Measurements from ENCODE around the gene CEACAM19. TPM values are rescaled to one million over a fixed set of nuclear protein-coding genes. Genes with fewer than 3 reads are reported as not detected.

Gene CEACAM19
- total RNA-seq, 1 experiment from 2014 or later: 0.03 TPM

DNA sequence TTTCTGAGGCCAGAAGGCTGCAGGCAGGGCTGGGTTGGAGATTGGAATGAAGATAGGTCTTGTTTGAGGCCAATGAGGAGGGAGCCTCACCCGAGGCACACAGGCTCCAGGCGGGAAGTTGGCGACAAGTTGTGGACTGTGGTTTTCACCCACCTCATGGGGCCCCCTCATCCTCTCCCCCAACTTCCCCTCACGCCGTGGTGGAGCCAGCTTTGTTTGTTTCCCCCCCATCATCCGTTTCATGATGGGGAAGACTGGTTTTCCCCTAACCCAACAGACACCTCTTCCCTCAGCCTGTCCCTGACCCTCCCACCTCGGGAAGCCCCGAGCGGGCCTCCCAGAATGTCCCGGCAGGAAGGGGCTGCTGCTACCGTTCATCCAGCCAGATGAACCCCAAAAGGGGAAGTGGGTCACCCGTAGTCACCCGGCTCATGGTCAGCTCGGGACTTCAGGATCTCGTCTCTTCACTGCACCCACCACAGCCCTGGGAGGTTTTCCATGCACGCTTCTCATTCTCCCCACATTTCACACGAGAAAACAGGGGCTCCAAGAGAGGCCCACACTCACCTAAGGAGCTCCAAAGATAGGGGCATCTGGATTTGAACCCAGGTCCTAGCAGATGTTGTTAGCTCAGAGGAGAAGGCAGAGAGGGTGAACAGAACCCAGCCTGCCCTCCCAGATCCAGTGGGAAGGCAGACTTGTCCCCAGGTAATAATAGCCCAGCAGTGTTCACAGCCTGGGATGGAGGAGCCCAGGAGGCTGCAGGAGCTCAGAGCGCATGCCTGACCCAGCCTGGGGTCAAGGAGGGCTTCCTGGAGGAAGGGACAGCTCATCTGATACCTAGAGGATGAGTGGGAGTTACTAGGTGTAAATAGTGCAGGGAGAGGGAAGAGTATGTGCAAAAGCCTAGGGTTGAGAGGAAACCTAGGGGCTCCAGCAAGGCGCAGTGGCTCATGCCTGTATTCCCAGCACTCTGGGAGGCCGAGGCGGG, 51.1 kb downstream of the CEACAM19 start:
- no peak for DNase-seq (ENCODE audit: low read depth)

DNA sequence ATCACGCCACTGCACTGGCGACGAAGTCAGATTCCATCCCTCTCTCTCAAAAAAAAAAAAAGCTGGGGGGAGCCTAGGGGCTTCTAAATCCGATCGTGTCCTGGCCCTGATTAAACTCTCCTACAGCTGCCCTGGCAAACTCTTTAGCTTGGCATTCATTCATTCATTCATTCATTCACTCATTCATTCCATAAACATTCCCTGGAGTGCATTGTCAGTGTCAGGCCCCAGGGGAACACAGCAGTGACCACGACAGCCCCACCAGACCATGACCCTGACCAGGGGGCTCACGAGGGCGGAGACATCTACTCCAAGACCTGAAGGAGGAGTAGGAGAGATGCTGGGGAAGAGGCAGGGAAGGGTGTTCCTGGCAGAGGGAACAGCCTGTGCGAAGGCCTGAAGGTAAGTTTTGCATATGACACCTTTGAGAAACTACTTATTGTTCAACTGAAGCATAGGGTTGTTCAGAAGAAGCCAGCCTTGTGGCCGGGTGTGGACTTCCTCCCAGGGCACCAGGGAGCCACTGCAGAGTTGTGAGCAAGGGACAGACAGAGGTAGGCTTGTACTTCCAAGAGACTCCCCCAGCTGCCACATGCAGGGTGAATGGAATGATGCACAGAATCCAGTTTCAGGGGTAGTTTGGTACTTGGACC, 52.1 kb downstream of the CEACAM19 start:
- no peak for DNase-seq (ENCODE audit: low read depth)

DNA sequence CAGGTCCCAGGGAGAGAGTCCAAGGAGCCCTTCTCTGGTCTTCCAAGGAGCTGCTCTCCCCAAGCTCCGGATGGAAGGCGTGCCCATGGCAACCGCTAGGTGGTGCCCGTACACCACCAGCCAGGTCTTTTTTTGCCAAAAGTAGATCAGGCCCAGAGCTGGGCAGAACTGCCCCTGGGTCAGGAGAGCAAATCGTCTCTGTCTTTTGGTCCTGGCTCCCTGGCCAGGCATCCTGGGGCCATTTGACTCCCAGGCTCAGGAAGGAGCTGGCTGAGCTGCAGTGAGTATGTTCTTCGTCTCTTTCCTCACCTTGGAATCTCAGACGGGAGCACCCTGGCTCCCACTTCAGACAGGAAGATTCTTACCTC, 52.7 kb downstream of the CEACAM19 start:
- DNase-seq (ENCODE audit: low read depth): peak; percentile 81

DNA sequence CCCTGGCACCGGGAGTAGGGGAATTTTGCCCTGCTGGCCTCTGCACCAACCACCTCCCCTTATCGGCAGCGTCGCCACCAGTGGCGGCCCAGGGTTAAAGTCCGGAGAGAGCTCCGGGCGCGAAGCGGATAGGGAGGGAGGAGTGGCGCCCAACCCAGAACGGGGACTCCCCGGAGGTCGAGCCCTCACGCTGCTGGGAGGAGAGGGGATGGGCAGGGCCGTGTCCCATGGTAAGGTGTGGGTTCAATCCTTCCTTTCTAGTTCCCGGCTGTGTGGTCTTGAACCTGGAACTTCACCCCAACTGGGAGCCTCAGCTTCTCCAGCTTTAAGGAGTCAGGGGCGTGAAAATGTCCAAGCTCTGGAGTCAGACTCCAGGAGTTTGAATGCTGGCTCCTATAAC, 54.0 kb downstream of the CEACAM19 start:
- no peak for DNase-seq (ENCODE audit: low read depth)

DNA sequence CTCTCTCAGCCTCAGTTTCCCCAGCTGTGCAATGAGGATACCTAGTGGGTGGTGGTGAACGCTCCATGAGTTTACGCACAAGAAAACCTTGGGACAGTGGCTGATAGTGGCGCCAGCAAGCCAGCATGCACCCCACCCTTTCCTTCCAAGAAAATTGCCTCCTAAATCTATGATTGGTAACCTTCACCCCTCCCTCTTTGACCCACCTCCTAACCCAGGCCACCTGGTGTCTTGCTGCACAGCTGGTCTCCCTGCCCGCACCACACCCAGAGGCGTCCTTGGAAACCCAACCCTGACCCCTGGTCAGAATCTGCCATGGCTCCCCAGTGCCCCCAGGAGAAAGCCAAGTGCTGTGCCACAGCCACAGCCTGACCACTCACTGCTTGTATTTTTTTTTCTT, 54.4 kb downstream of the CEACAM19 start:
- no peak for DNase-seq (ENCODE audit: low read depth)

DNA sequence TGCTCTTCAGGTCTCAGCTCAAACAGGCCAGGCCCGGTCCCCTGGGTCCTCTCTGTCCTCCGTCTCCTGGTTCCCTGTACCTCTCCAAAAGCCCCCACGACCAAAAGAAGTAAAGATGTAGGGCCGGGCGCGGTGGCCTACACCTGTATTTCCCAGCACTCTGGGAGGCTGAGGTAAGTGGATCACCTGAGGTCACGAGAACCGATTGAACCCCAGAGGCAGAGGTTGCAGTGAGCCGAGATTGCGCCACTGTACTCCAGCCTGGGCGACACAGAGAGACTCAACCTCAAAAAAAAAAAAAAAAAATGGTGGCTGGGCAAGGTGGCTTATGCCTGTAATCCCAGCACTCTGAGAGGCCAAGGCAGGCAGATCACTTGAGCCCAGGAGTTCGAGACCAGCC, 55.2 kb downstream of the CEACAM19 start:
- DNase-seq (ENCODE audit: low read depth): no peak

DNA sequence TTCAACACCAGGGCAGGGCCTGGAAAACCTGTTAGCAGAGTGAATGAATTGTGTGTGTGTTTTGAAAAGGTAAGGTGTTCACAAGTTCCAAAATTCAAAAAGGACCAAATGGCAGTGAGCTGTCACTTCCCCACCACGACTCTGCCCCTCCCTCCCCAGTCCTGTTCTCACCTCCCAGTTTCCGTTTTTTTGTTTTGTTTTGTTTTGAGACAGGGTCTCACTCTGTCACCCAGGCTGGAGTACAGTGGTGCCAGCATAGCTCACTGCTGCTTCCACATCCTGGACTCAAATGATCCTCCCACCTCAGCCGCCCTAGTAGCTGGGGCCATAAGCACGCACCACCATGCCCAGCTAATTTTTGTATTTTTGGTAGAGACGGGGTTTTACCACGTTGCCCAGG, 56.9 kb downstream of the CEACAM19 start:
- DNase-seq (ENCODE audit: low read depth): no peak

DNA sequence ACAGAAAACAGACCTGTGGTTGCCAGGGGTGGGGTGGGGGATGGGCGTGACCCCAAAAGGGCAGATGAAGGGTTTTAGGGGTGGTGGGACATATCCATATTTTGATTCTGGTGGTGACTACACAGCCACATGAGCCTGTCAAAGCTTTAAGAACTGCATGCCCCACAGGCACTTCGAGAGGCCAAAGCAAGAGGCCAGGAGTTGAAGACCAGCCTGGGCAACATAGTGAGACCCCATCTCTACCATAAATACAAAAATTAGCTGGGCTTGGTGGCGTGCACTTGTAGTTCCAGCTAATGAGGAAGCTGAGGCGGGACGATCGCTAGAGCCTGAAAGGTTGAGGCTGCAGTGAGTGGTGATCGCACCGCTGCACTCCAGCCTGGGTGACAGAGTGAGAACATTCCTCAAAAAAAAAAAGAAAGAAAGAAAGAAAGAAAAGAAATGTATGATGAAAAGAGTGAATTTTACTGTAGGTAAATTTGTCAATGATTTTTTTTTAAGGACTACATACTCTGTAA, 58.3 kb downstream of the CEACAM19 start:
- no peak for DNase-seq (ENCODE audit: low read depth)

DNA sequence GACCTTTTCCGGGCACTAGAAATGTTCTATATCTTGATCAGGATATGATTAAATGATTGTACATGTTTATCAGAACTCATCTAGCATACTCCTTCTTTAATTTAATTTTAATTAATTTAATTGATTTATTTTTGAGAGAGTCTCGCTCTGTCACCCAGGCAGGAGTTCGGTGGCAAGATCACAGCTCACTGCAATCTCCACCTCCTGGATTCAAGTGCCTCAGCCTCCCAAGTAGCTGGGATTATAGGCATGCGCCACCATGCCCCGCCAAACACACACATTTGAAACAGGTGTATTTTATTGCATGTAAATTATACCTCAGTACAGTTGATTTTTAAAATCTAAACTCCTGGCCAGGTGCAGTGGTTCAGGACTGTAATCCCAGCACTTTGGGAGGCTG, 59.8 kb downstream of the CEACAM19 start:
- no peak for DNase-seq (ENCODE audit: low read depth)

DNA sequence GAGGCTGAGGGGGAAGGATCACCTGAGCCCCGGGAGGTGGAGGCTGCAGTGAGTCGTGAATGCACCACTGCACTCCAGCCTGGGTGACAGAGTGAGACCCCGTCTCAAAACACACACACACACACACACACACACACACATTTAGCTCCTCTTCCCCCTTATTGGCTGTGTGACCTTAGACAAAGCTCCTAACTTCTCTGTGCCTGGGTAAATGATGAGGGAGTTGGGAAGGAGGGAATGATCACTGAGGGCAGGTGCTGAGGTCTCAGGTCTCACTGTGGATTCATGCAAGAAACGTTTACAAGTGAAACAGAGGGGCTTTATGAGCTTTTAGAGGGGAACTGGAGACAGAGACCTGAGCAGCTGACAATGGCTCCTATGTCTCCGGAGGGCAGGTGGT, 60.3 kb downstream of the CEACAM19 start:
- no peak for DNase-seq (ENCODE audit: low read depth)

DNA sequence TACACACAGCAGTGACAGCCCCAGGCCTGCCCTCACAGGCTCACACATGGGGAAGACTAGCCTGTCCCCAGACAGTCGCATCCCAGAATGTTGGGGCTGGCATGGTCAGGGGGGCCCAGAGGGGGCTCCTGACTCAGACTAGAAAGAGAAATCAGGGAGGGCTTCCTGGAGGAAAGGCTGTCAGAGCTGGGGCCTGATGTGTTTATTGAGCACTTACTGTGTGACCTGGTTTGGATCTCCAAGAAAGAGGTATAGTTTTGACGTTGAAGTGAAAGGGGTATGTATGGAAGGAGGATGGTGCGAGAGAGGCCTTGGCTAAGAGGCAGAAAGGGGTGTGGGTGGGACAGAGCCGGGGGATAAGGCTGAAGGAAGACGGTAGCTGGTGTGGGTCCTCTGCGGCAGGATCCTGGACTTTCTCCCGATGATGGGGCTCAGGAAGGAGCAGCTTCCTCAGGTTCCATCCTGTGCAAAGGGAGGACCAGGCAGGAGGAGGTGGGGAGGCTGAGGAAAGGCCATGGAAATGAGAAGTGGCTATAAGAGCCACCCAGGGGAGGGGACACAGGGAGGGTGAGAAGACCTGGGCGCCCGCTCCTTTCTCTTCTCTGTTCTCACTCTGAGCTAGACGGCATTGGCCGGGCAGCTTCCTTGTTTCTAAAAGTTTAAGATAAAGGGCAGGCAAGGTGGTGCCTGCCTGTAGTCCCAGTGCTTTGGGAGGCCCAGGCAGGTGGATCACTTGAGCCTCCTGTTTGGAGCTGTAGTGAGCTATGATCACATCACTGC, 61.1 kb downstream of the CEACAM19 start:
- no peak for DNase-seq (ENCODE audit: low read depth)

Small RNA genes lying within 50 kb of the gene (small RNA-seq; reads per million reads assigned to genes)
- not detected for gene RF00285

Other genes starting within 250 kb of the CEACAM19 start
- gene ZNF229, start 223.0 kb upstream of the CEACAM19 start, total RNA-seq (2014; rRNA removed; shearing (Covaris generic)): 5.8 and 7.3 TPM in 2 replicates
- 18.0 and 18.4 TPM in 2 replicates for gene ZNF180, start 171.0 kb upstream of the CEACAM19 start, total RNA-seq (2014; rRNA removed; shearing (Covaris generic))
- not detected in 2 replicates for gene CEACAM20, start 141.8 kb upstream of the CEACAM19 start, total RNA-seq (2014; rRNA removed; shearing (Covaris generic))
- gene IGSF23, start 57.9 kb upstream of the CEACAM19 start, total RNA-seq (2014; rRNA removed; shearing (Covaris generic)): not detected in 2 replicates
- gene PVR, start 27.6 kb upstream of the CEACAM19 start, total RNA-seq (2014; rRNA removed; shearing (Covaris generic)): 97.9 and 110 TPM in 2 replicates
- gene CEACAM16, start 27.7 kb downstream of the CEACAM19 start, total RNA-seq (2014; rRNA removed; shearing (Covaris generic)): not detected in 2 replicates
- 4.0 and 5.2 TPM in 2 replicates for gene BCL3, start 77.2 kb downstream of the CEACAM19 start, total RNA-seq (2014; rRNA removed; shearing (Covaris generic))
- gene CBLC, start 106.4 kb downstream of the CEACAM19 start, total RNA-seq (2014; rRNA removed; shearing (Covaris generic)): 0.33 TPM in 1 of 2 replicates, not detected in the other
- 2.0 and 3.9 TPM in 2 replicates for gene BCAM, start 137.6 kb downstream of the CEACAM19 start, total RNA-seq (2014; rRNA removed; shearing (Covaris generic))
- 131 and 151 TPM in 2 replicates for gene NECTIN2, start 174.8 kb downstream of the CEACAM19 start, total RNA-seq (2014; rRNA removed; shearing (Covaris generic))
- 230 and 243 TPM in 2 replicates for gene TOMM40, start 219.8 kb downstream of the CEACAM19 start, total RNA-seq (2014; rRNA removed; shearing (Covaris generic))
- 1.4 and 1.9 TPM in 2 replicates for gene APOE, start 234.3 kb downstream of the CEACAM19 start, total RNA-seq (2014; rRNA removed; shearing (Covaris generic))
- gene APOC1, start 243.1 kb downstream of the CEACAM19 start, total RNA-seq (2014; rRNA removed; shearing (Covaris generic)): 0.37 and 2.7 TPM in 2 replicates

All from HT1080 (cell line).